Nucleus accumbens (tissue), 56 donors: ENCODE measurements around the gene NELFA.
"Not testable (repeated sequence)": the region's sequence is repeated elsewhere in the genome, so short reads cannot be mapped to it uniquely, and the experiment has no call there.

Experiments
- DNase-seq, 56 donors: peaks; one replicate each; lab custom pipeline; 2025; lab: John Stamatoyannopoulos, UW

NELFA gene

GRCh38 chr4:1997712-1998111 lies 11.1 kb downstream of the NELFA start:
- DNase-seq: no peak

GRCh38 chr4:1996866-1997611 lies 11.7 kb downstream of the NELFA start:
- DNase-seq: no peak

GRCh38 chr4:1994938-1995337 lies 13.8 kb downstream of the NELFA start:
- no peak for DNase-seq

GRCh38 chr4:1993718-1994516 lies 14.9 kb downstream of the NELFA start:
- DNase-seq: not testable (repeated sequence)

GRCh38 chr4:1993169-1993516 lies 15.6 kb downstream of the NELFA start:
- no peak for DNase-seq

DNA sequence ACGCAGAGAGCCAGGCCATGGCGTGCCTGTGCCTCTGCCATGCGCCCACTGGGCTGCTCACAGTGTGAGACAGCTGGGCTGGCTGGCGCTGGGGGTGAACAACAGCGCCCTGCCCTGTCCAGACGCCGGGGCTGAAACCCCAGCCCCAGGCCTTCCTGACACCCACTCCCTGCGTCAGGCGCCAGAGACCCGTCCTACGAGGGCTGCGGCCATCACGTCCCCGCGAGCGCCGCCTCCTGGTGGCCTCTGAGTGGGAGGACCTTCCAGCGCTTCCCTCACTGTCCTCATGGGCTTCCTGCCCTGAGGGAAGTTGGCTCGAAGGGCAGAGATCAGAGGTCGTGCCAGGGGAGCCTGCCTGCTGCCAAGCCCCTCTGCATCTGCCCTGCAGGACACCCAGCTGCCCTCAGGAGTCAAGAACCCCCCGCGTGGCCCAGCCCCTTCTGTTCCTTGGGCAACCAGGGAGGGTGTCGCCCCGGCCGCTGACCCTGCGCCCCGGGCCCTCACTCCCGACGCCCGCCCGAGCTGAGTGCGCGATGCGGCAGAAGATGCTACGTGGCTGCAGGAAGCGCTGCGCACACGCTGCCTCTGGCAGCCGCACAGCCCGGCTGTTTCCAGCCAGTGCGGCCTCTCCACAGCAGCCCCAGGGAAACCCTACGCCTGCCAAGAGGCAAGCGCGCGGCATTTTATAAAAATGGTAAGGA lies 16.2 kb downstream of the NELFA start:
- no peak for DNase-seq

GRCh38 chr4:1991596-1992434 lies 17.0 kb downstream of the NELFA start:
- no peak for DNase-seq

DNA sequence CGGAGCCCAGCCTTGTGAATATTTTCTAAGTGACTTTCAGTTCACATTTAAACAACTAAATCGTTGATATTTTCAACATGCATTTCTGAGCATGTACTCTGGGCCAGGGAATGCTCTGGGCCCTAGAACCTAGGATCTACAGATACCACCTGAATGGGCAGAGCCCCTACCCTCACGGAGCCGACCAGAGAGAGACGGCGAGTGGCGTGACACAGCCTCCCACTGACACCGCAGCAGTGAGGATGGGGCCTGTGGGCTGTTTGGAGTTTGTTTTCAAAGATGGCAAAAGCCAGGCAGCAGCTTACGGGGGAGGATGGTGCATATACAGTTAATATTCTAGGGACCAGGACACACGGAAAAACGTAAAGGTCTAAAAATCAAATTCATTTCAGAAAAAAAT lies 17.7 kb downstream of the NELFA start:
- no peak for DNase-seq

- no peak for DNase-seq
Observed at GRCh38 chr4:1990676-1991075, 18.1 kb downstream of the NELFA start.

DNA sequence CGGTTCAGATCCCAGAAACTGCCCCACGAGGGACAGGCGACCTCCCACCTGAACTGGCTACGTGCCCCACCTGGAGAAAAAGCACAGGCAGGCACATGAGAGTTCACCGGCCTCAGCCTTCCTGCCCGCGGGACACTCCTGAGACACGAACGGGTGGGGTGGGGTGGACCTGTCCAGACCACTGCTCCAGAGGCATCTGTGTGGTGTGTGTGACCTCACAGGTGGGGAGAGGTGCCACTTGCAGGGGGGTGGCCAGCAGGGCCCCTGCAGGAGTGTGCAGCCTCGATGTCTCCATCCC lies 18.5 kb downstream of the NELFA start:
- no peak for DNase-seq

GRCh38 chr4:1989533-1990347 lies 19.0 kb downstream of the NELFA start:
- no peak for DNase-seq

- DNase-seq: no peak
Observed at GRCh38 chr4:1988327-1988724, 20.4 kb downstream of the NELFA start.

GRCh38 chr4:1987721-1988326 lies 20.9 kb downstream of the NELFA start:
- DNase-seq: no peak

GRCh38 chr4:1987296-1987695 lies 21.5 kb downstream of the NELFA start:
- DNase-seq: no peak

DNA sequence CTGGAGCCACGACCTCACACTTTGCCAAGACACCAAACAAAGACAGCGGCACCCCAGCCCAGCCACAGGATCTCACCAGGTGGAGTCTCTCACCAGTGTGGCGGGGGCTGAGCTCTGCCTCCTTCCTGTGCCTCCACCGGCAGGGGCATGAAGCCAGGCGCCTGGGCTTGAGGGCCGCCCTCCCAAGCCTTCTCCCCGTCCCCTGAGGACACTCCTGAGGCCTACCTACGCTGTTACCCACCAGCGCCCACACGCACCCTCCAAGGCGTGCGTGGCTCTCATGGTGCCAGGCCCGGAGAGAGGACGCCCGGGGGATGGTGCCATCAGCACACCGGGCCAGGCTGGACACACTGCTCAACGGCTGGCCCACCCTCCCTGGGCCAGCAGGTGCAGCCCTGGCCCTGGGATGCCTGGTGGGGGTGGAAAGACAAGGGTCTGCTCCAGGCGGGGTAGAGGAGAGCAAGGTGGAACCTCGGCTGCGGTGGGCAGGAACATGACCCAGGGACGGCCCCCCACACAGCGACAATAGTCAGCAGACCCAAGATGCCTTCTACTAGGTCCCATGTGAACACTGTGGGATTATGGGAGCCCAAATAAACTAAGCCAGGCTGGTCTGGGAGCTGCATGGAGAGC lies 22.1 kb downstream of the NELFA start:
- DNase-seq: no peak

DNA sequence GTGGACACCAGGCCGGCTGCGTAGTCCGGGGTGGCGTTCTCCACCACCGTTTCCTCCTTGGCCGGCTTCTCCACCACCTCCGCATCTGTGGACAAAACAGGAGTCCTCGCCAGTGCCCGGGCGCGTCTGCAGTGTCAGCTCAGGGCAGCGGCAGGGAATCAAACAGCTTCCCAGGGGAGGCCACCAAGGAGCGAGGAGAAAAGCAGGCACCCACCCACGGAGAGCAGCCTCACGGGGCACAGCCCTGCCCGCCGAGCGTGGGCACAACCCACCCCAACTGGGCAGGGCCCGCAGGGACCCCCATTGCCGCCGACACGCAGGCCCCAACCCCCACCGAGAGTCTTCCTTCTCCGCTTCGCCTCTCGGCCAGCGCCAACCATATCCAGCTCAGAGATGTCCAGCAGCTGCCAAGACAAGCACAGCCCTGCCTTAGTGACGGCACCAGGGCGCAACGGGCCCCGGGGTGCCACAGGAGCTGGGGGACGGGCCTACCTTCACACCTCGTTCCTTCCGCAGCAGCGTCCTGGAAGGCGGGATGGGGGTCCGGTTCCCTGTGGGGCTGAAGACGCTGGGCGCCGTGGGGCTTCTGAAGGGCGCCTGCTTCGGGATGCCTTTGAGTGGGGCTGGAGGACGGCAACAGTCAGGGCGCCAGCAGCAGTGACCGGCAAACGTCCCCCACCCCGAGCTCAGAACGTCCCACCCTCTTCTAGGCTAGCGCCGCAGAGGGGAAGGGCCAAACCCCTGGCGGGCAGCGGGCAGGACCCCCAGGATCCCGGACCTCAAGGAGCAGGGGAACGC lies 22.8 kb downstream of the NELFA start:
- no peak for DNase-seq

DNA sequence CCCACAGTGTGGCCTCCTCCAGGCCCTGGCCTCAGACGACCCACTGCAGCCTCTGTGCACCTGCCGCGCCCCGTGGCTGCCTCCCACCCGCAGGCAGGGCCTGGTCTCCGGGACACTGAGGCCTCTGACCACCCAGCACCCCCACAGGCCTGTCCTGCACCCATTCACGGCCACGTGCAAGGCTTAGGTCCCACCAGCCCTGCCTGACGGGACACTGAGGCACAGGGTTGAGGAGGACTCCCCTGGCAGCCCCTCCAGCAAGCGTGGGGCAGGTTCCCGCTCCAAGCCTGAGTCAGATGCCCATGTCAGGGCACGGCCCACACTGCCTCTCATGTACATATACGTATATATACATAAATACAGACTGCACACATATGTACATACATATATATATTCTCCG lies 23.5 kb downstream of the NELFA start:
- no peak for DNase-seq
